ENCODE results near the gene SATB1.

The SATB1 gene

DNA sequence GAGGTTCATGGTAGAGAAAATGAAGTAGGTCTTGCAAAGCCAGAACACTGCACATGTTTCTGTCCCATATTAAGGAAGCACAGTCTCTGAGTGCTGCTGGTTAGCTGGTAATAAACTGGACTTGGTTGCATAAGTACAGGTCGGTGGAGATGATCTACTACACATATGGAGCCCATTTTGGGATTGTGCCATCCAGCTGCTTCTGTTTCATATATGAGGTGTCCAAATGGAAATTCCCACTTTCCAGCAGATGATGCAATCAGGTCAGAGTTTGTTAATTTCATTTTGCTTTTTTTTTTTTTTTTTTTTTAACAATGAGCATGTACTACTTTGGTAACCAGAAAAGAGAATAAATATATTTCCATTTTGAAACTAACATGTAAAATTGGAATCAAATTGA is 122.6 kb downstream of the SATB1 start (continued):
- TF ChIP-seq, protein P1, sequence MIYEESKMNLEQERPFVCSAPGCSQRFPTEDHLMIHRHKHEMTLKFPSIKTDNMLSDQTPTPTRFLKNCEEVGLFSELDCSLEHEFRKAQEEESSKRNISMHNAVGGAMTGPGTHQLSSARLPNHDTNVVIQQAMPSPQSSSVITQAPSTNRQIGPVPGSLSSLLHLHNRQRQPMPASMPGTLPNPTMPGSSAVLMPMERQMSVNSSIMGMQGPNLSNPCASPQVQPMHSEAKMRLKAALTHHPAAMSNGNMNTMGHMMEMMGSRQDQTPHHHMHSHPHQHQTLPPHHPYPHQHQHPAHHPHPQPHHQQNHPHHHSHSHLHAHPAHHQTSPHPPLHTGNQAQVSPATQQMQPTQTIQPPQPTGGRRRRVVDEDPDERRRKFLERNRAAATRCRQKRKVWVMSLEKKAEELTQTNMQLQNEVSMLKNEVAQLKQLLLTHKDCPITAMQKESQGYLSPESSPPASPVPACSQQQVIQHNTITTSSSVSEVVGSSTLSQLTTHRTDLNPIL (CRISPR knock-in tag; IDR thresholded peaks at IDR 0.05; ENCODE audit: low read depth) = no peak
- no peak for TF ChIP-seq SNAI2 (CRISPR knock-in tag; IDR thresholded peaks at IDR 0.05)

DNA sequence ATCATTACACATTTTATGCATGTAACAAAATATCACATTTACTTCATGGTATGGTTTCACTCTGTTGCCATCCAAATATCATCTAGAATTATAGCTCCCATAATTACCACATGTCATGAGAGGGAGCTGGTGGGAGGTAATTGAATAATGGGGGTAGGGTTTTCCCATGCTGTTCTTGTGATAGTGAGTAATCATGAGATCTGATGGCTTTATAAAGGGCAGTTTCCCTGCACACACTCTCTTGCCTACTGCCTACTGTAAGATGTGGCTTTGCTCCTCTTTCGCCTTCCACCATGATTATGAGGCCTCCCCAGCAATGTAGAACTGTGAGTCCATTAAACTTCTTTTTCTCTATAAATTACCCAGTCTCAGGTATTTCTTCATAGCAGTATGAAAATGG is 123.4 kb downstream of the SATB1 start:
- no peak for ATAC-seq
- no peak for TF ChIP-seq ZNF565 (CRISPR knock-in tag; conservative IDR thresholded peaks at IDR 0.05; ENCODE audit: low read depth)

DNA sequence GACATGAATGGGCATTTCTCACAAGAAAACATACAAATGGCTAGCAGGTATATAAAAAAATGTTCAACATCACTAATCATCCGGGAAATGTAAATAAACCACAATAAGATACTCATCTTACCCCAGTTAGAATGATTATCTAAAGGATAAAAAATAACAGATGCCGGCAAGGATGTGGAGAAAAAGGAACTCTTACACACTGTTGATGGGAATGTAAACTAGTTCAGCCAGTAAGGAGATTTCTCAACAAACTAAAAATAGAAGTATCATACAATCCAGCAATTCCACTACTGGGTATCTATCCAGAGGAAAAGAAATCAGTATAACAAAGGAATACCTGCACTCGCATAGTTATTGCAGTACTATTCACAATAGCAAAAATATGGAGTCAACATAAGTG is 124.2 kb downstream of the SATB1 start:
- TF ChIP-seq OSR1 (CRISPR knock-in tag; IDR thresholded peaks at IDR 0.05) (no peak), ZC3H10 (CRISPR knock-in tag; IDR thresholded peaks at IDR 0.05) (no peak), BACH2 (CRISPR knock-in tag; IDR thresholded peaks at IDR 0.05; ENCODE audit: borderline replicate concordance) (no peak), SNAI2 (CRISPR knock-in tag; IDR thresholded peaks at IDR 0.05) (no peak), ZNF8 (CRISPR knock-in tag; IDR thresholded peaks at IDR 0.05) (no peak), GLIS3 (CRISPR knock-in tag; IDR thresholded peaks at IDR 0.05) (no peak), ZNF70 (CRISPR knock-in tag; IDR thresholded peaks at IDR 0.05) (no peak), PPARA (CRISPR knock-in tag; IDR thresholded peaks at IDR 0.05; ENCODE audit: borderline replicate concordance) (no peak)
- TF ChIP-seq, protein P2, sequence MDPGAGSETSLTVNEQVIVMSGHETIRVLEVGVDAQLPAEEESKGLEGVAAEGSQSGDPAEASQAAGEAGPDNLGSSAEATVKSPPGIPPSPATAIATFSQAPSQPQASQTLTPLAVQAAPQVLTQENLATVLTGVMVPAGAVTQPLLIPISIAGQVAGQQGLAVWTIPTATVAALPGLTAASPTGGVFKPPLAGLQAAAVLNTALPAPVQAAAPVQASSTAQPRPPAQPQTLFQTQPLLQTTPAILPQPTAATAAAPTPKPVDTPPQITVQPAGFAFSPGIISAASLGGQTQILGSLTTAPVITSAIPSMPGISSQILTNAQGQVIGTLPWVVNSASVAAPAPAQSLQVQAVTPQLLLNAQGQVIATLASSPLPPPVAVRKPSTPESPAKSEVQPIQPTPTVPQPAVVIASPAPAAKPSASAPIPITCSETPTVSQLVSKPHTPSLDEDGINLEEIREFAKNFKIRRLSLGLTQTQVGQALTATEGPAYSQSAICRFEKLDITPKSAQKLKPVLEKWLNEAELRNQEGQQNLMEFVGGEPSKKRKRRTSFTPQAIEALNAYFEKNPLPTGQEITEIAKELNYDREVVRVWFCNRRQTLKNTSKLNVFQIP (CRISPR knock-in tag; IDR thresholded peaks at IDR 0.05; ENCODE audit: borderline replicate concordance, low read depth) = no peak
- TF ChIP-seq, protein P3, sequence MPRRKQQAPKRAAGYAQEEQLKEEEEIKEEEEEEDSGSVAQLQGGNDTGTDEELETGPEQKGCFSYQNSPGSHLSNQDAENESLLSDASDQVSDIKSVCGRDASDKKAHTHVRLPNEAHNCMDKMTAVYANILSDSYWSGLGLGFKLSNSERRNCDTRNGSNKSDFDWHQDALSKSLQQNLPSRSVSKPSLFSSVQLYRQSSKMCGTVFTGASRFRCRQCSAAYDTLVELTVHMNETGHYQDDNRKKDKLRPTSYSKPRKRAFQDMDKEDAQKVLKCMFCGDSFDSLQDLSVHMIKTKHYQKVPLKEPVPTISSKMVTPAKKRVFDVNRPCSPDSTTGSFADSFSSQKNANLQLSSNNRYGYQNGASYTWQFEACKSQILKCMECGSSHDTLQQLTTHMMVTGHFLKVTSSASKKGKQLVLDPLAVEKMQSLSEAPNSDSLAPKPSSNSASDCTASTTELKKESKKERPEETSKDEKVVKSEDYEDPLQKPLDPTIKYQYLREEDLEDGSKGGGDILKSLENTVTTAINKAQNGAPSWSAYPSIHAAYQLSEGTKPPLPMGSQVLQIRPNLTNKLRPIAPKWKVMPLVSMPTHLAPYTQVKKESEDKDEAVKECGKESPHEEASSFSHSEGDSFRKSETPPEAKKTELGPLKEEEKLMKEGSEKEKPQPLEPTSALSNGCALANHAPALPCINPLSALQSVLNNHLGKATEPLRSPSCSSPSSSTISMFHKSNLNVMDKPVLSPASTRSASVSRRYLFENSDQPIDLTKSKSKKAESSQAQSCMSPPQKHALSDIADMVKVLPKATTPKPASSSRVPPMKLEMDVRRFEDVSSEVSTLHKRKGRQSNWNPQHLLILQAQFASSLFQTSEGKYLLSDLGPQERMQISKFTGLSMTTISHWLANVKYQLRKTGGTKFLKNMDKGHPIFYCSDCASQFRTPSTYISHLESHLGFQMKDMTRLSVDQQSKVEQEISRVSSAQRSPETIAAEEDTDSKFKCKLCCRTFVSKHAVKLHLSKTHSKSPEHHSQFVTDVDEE (CRISPR knock-in tag; IDR thresholded peaks at IDR 0.05) = no peak
- TF ChIP-seq, protein P1 (CRISPR knock-in tag; IDR thresholded peaks at IDR 0.05; ENCODE audit: low read depth) = no peak
- ATAC-seq = no peak

DNA sequence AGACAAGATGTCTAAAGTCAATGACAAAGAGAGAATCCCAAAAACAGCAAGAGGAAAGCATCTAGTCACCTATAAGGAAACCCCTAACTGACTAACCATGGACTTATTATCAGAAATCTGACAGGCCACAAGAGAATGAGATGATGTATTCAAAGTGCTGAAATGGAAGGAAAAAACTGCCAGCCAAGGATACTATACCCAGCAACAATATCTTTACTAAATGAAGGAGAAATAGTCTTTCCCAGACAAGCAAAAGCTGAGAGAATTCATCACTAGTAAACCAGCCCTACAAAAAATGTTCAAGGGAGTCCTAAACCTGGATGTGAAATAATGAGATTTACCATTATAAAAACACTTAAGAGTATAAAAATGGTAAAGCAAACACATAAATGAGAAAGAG is 128.0 kb downstream of the SATB1 start:
- no peak for TF ChIP-seq BACH2 (CRISPR knock-in tag; IDR thresholded peaks at IDR 0.05; ENCODE audit: borderline replicate concordance)
- TF ChIP-seq OSR1 (CRISPR knock-in tag; IDR thresholded peaks at IDR 0.05) = no peak
- TF ChIP-seq, protein P3 (CRISPR knock-in tag; IDR thresholded peaks at IDR 0.05) = no peak
- no peak for TF ChIP-seq ZC3H10 (CRISPR knock-in tag; IDR thresholded peaks at IDR 0.05)
- TF ChIP-seq, protein P2 (CRISPR knock-in tag; IDR thresholded peaks at IDR 0.05; ENCODE audit: borderline replicate concordance, low read depth) = no peak
- TF ChIP-seq ZNF8 (CRISPR knock-in tag; IDR thresholded peaks at IDR 0.05) = no peak
- TF ChIP-seq, protein P1 (CRISPR knock-in tag; IDR thresholded peaks at IDR 0.05; ENCODE audit: low read depth) = no peak
- TF ChIP-seq, protein P4, sequence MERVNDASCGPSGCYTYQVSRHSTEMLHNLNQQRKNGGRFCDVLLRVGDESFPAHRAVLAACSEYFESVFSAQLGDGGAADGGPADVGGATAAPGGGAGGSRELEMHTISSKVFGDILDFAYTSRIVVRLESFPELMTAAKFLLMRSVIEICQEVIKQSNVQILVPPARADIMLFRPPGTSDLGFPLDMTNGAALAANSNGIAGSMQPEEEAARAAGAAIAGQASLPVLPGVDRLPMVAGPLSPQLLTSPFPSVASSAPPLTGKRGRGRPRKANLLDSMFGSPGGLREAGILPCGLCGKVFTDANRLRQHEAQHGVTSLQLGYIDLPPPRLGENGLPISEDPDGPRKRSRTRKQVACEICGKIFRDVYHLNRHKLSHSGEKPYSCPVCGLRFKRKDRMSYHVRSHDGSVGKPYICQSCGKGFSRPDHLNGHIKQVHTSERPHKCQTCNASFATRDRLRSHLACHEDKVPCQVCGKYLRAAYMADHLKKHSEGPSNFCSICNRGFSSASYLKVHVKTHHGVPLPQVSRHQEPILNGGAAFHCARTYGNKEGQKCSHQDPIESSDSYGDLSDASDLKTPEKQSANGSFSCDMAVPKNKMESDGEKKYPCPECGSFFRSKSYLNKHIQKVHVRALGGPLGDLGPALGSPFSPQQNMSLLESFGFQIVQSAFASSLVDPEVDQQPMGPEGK (CRISPR knock-in tag; IDR thresholded peaks at IDR 0.05; ENCODE audit: borderline replicate concordance) = no peak
- no peak for ATAC-seq
